Measurements from ENCODE around the gene TRMT112. TPM values are rescaled to one million over a fixed set of nuclear protein-coding genes. Genes with fewer than 3 reads are reported as not detected.
A peak's percentile ranks its signal among the peaks of the same experiment; 100 is the strongest.

The TRMT112 gene
- total and polyA plus RNA-seq, 10 of the 15 experiments (the other 5 are each of a cell fraction or from before 2014, with no cell fraction given) = 212 to 455 (median 308) TPM

DNA sequence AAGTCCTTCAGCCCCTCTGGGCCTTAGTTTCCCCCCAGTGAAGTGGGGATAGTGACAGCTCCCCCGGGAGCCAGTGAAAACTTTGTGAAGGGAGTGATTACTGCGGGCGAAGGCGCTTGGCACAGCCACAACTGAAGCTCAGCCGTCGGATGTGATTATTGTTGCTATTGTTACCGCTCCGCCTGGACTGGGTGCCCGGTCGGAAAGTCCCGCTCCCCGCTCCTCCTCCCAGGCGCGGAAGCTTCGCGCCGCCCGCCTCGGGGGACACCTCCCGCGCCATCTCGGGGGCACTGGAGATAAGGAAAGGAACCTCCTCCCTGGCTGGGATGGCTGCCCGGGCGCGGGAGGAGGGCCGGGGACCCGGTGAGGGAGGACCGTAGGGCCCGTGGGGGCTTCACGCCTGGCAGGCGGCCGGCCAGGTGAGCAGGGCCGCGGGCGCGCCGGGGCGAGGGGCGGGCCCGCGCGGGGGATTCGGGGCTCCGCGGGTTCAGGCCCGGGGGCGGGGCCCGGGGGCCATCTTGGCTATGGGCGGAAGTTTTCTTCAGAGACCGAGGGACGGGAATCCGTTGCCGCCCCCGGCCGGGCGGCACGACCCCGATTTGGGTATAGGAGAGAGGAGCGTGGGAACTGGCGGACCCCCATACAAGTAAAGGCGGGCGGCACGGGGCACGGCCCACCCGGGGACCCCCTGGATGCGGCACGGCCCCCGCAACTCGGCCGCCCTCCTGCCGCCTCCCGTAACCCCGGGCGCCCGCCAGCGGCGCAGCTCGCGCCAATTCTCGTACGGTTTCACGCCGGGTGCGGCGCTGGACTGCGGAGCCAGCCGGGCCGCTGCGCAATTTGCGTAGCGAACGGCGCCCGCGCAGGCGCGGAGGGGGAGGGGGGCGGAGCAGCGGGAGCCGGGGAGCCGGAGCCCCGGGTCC is 32.1 kb downstream of the TRMT112 start, which contains the start of gene GPR137 (continued):
- TF ChIP-seq, protein P1, sequence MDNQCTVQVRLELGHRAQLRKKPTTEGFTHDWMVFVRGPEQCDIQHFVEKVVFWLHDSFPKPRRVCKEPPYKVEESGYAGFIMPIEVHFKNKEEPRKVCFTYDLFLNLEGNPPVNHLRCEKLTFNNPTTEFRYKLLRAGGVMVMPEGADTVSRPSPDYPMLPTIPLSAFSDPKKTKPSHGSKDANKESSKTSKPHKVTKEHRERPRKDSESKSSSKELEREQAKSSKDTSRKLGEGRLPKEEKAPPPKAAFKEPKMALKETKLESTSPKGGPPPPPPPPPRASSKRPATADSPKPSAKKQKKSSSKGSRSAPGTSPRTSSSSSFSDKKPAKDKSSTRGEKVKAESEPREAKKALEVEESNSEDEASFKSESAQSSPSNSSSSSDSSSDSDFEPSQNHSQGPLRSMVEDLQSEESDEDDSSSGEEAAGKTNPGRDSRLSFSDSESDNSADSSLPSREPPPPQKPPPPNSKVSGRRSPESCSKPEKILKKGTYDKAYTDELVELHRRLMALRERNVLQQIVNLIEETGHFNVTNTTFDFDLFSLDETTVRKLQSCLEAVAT (IDR thresholded peaks at IDR 0.05) = peak; percentile 72; the same call in 1 of the 2 replicates
- TF ChIP-seq, protein P2, sequence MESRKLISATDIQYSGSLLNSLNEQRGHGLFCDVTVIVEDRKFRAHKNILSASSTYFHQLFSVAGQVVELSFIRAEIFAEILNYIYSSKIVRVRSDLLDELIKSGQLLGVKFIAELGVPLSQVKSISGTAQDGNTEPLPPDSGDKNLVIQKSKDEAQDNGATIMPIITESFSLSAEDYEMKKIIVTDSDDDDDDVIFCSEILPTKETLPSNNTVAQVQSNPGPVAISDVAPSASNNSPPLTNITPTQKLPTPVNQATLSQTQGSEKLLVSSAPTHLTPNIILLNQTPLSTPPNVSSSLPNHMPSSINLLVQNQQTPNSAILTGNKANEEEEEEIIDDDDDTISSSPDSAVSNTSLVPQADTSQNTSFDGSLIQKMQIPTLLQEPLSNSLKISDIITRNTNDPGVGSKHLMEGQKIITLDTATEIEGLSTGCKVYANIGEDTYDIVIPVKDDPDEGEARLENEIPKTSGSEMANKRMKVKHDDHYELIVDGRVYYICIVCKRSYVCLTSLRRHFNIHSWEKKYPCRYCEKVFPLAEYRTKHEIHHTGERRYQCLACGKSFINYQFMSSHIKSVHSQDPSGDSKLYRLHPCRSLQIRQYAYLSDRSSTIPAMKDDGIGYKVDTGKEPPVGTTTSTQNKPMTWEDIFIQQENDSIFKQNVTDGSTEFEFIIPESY (IDR thresholded peaks at IDR 0.05) = peak; percentile 64; the same call in 1 of the 2 replicates
- 0 out of 2 replicates have a peak, but pooled peaks have one; percentile 17 for TF ChIP-seq PAX5 (IDR thresholded peaks at IDR 0.05; ENCODE audit: borderline replicate concordance, low read depth, low read length)
- peak; percentile 73 for TF ChIP-seq SIX5 (IDR thresholded peaks at IDR 0.05; ENCODE audit: low read depth, low read length, severe bottlenecking)
- peak; percentile 80 for TF ChIP-seq NRF1 (conservative IDR thresholded peaks at IDR 0.05; ENCODE audit: low read depth, low read length)
- 0 out of 2 replicates have a peak, but pooled peaks have one; percentile 2 for TF ChIP-seq ATF7 (IDR thresholded peaks at IDR 0.05; ENCODE audit: low read depth)
- TF ChIP-seq TBL1XR1 (IDR thresholded peaks at IDR 0.05; ENCODE audit: low read depth, low read length) = peak; percentile 95; the same call in 1 of the 2 replicates
- TF ChIP-seq MEF2A (IDR thresholded peaks at IDR 0.05; ENCODE audit: insufficient read depth, low read depth, low read length) = no peak
- peak; percentile 15; the same call in 1 of the 2 replicates for TF ChIP-seq ZNF207 (IDR thresholded peaks at IDR 0.05; ENCODE audit: borderline replicate concordance)
- peak; percentile 75; the same call in 1 of the 2 replicates for TF ChIP-seq RB1 (IDR thresholded peaks at IDR 0.05; ENCODE audit: borderline replicate concordance)
- TF ChIP-seq, protein P3, sequence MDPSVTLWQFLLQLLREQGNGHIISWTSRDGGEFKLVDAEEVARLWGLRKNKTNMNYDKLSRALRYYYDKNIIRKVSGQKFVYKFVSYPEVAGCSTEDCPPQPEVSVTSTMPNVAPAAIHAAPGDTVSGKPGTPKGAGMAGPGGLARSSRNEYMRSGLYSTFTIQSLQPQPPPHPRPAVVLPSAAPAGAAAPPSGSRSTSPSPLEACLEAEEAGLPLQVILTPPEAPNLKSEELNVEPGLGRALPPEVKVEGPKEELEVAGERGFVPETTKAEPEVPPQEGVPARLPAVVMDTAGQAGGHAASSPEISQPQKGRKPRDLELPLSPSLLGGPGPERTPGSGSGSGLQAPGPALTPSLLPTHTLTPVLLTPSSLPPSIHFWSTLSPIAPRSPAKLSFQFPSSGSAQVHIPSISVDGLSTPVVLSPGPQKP (IDR thresholded peaks at IDR 0.05; ENCODE audit: low read depth, low read length) = no peak
- 0 out of 2 replicates have a peak, but pooled peaks have one; percentile 65 for TF ChIP-seq BACH1 (IDR thresholded peaks at IDR 0.05; ENCODE audit: borderline replicate concordance)
- TF ChIP-seq MYC (IDR thresholded peaks at IDR 0.05; ENCODE audit: insufficient read depth, insufficient read length, insufficient replicate concordance, low read length, severe bottlenecking) = no peak
- TF ChIP-seq SMAD1 (IDR thresholded peaks at IDR 0.05; ENCODE audit: low read depth, partially characterized antibody) = peak; percentile 41
- TF ChIP-seq GATAD2B (conservative IDR thresholded peaks at IDR 0.05; ENCODE audit: low read depth) = peak; percentile 94
- no peak for TF ChIP-seq NFYB (IDR thresholded peaks at IDR 0.05; ENCODE audit: insufficient read depth, low read depth, low read length)
- TF ChIP-seq MEF2B (IDR thresholded peaks at IDR 0.05; ENCODE audit: partially characterized antibody, poor library complexity, severe bottlenecking) = peak; percentile 50
- TF ChIP-seq HCFC1 (IDR thresholded peaks at IDR 0.05; ENCODE audit: low read length) = peak; percentile 61; the same call in 1 of the 2 replicates
- peak; percentile 69 to 99 for TF ChIP-seq EGR1 (IDR thresholded peaks at IDR 0.05; ENCODE audit: borderline replicate concordance in 1 of 2, low read depth in 2 of 2, low read length in 2 of 2)
- peak; percentile 91 for TF ChIP-seq NR2C1 (IDR thresholded peaks at IDR 0.05)
- peak; percentile 75 for TF ChIP-seq NR2F1 (conservative IDR thresholded peaks at IDR 0.05)
- TF ChIP-seq YBX1 (IDR thresholded peaks at IDR 0.05) = no peak
- peak; percentile 76 for TF ChIP-seq LARP7 (IDR thresholded peaks at IDR 0.05)
- TF ChIP-seq SRF (IDR thresholded peaks at IDR 0.05; ENCODE audit: low read depth in 2 of 2, low read length in 2 of 2) = 0 out of 4 replicates have a peak, but pooled peaks of 1 of the 2 experiments have one; percentile 4
- TF ChIP-seq YY1 (IDR thresholded peaks at IDR 0.05; ENCODE audit: low read depth, low read length) = peak; percentile 98

Data from GM12878 (cell line).